OCI-LY7 (cell line): ENCODE measurements around the gene ARSD.

Experiments
- CTCF ChIP-seq: fragments of 200-600 bp; sonication (generic); conservative IDR thresholded peaks from 2 replicates; pipeline ENCODE4 v1.5.1; 2014; ENCODE audit warnings: mild to moderate bottlenecking, antibody characterized with exemption, low read length, moderate library complexity, mixed read lengths
- EZH2phosphoT487 ChIP-seq: fragments of 200-600 bp; sonication (generic); IDR thresholded peaks from 2 replicates; pipeline ENCODE4 v1.6.1; 2018; ENCODE audit warnings: low read depth, borderline replicate concordance, mild to moderate bottlenecking, mixed run types, antibody characterized with exemption, low read length, moderate library complexity, mixed read lengths

- no peak for TF ChIP-seq CTCF
- TF ChIP-seq EZH2phosphoT487, result no peak
Measured at GRCh38 chrX:2955838-2956237, 26.7 kb upstream of the ARSD start.
